T-helper 22 cell (primary cell): Measurements from ENCODE around the gene ZDHHC24.

ENCODE experiments used
- DNase-seq: peaks from one replicate; pipeline ENCODE4 v3.0.0-alpha.2; 2020; ENCODE audit warnings: low read depth

ZDHHC24 gene

DNA sequence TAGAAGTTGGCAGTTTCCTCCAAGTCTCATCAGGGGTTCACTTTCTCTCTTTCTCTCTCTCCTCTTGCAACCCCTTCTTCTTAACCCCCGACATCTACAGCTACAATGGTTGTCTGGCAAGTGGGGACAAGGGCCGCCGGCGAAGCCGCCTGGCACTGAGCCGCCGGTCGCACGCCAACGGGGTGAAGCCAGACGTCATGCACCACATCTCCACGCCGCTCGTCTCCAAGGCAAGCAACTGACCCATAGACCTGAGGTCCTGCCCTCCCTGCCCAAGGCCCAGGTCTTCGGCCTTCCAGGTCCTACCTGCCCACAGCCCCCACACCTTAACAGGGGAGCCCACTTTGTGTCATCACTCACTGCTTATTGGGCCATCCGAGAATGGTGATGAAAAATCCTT lies 74.7 kb downstream of the ZDHHC24 start:
- DNase-seq: no peak
